Osteoblast (primary cell): ENCODE results near the gene SMARCC2. TPM values are rescaled to one million over a fixed set of nuclear protein-coding genes. Genes with fewer than 3 reads are reported as not detected.
"Not testable (repeated sequence)": the region's sequence is repeated elsewhere in the genome, so short reads cannot be mapped to it uniquely, and the experiment has no call there.

Experiments used
- DNase-seq: peaks from one replicate; pipeline ENCODE4 v3.0.0; 2011; ENCODE audit warnings: low spot score, mixed read lengths; ENCODE audit not compliant: insufficient read length; ENCODE audit errors: missing footprints
- H2AFZ ChIP-seq: 2 replicates; pipeline ENCODE4 v1.6.0; 2011; ENCODE audit warnings: mild to moderate bottlenecking, low read length
- H3K27ac ChIP-seq: 2 replicates; pipeline ENCODE4 v1.5.1; 2011; ENCODE audit warnings: mild to moderate bottlenecking, low read depth, low read length, moderate library complexity
- H3K27me3 ChIP-seq: 2 replicates; pipeline ENCODE4 v1.6.0; 2012; ENCODE audit warnings: mild to moderate bottlenecking, control low read depth, inconsistent platforms, low read length, moderate library complexity; ENCODE audit not compliant: insufficient read depth
- H3K36me3 ChIP-seq: 2 replicates; pipeline ENCODE4 v1.5.1; 2011; ENCODE audit warnings: mild to moderate bottlenecking, low read length, control low read depth, moderate library complexity; ENCODE audit not compliant: insufficient read depth
- H3K4me1 ChIP-seq: 2 replicates; pipeline ENCODE4 v1.5.1; 2011; ENCODE audit warnings: mild to moderate bottlenecking, low read length, control low read depth, moderate library complexity; ENCODE audit not compliant: insufficient read depth
- H3K4me2 ChIP-seq: 2 replicates; pipeline ENCODE4 v1.6.0; 2011; ENCODE audit warnings: mild to moderate bottlenecking, low read length; ENCODE audit not compliant: insufficient read depth
- H3K4me3 ChIP-seq: fragments of 200-600 bp; sonication (generic); 3 replicates; pipeline ENCODE4 v1.5.1; 2012; ENCODE audit warnings: mild to moderate bottlenecking, low read length, inconsistent platforms; ENCODE audit not compliant: insufficient read depth
- H3K79me2 ChIP-seq: 2 replicates; pipeline ENCODE4 v1.6.0; 2012; ENCODE audit warnings: mild to moderate bottlenecking, low read length, control low read depth, inconsistent platforms; ENCODE audit not compliant: insufficient read depth
- H3K9me3 ChIP-seq: 2 replicates; pipeline ENCODE4 v1.5.1; 2011; ENCODE audit warnings: low read depth, low read length, control low read depth
- H4K20me1 ChIP-seq: 2 replicates; pipeline ENCODE4 v1.6.0; 2012; ENCODE audit warnings: mild to moderate bottlenecking, low read length, control low read depth; ENCODE audit not compliant: insufficient read depth
- total RNA-seq: library from RNA; depleted of rRNA; stranded (reverse); fragments of >200 nt; gene quantifications from 2 replicates; pipeline ENCODE4 v1.2.3, GENCODE V29; 2012
- TF ChIP-seq, protein P1 (sequence below): IDR thresholded peaks from 2 replicates; pipeline ENCODE4 v1.5.1; 2011; ENCODE audit warnings: mild to moderate bottlenecking, low read depth, low read length, moderate library complexity; ENCODE audit errors: extremely low read depth

Gene SMARCC2
- total RNA-seq, 1 donor, result 65.9 TPM

DNA sequence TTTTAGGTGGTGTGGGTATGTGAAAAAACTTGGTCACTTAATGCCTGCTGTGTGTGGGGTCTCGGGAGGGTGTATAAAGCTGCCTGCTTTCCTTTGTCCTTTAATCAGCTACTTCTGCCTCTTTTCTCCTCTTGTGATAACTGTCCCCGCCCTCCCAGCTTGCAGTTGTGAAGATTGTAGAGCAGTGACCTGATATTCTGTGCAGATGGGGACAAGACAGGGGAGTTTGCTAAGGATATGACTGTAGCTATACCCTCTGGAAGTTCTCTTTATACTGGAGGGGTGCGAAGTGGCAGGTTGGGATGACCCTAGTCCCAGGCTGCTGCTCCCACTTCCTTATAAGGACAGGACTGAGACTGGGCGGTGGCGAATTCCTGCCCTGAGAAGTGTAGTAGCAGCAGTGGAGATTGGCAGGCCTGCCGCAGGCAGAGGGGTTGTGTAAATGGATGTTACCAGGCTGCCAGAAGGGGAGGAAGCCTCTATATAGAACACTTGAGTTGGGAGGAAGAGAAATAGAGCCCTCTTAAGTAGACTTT is 30.3 kb downstream of the SMARCC2 start:
- Histone ChIP-seq H3K4me1 (peaks cover 25% of the 10 kb centered on the region), H3K79me2 (peaks cover 40% of the 10 kb centered on the region), H3K9me3 (no peaks in the 10 kb centered on the region), H3K4me2 (peak overlapping the region; percentile 99), H3K27ac (peak overlapping the region; percentile 87), H3K27me3 (no peaks in the 10 kb centered on the region), H4K20me1 (peaks cover 44% of the 10 kb centered on the region), H3K4me3 (peak overlapping the region; percentile 92), H3K36me3 (peaks cover 60% of the 10 kb centered on the region), H2AFZ (no peak overlapping the region)
- TF ChIP-seq, protein P1, sequence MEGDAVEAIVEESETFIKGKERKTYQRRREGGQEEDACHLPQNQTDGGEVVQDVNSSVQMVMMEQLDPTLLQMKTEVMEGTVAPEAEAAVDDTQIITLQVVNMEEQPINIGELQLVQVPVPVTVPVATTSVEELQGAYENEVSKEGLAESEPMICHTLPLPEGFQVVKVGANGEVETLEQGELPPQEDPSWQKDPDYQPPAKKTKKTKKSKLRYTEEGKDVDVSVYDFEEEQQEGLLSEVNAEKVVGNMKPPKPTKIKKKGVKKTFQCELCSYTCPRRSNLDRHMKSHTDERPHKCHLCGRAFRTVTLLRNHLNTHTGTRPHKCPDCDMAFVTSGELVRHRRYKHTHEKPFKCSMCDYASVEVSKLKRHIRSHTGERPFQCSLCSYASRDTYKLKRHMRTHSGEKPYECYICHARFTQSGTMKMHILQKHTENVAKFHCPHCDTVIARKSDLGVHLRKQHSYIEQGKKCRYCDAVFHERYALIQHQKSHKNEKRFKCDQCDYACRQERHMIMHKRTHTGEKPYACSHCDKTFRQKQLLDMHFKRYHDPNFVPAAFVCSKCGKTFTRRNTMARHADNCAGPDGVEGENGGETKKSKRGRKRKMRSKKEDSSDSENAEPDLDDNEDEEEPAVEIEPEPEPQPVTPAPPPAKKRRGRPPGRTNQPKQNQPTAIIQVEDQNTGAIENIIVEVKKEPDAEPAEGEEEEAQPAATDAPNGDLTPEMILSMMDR, result no peak
- peak; percentile 93 for DNase-seq

DNA sequence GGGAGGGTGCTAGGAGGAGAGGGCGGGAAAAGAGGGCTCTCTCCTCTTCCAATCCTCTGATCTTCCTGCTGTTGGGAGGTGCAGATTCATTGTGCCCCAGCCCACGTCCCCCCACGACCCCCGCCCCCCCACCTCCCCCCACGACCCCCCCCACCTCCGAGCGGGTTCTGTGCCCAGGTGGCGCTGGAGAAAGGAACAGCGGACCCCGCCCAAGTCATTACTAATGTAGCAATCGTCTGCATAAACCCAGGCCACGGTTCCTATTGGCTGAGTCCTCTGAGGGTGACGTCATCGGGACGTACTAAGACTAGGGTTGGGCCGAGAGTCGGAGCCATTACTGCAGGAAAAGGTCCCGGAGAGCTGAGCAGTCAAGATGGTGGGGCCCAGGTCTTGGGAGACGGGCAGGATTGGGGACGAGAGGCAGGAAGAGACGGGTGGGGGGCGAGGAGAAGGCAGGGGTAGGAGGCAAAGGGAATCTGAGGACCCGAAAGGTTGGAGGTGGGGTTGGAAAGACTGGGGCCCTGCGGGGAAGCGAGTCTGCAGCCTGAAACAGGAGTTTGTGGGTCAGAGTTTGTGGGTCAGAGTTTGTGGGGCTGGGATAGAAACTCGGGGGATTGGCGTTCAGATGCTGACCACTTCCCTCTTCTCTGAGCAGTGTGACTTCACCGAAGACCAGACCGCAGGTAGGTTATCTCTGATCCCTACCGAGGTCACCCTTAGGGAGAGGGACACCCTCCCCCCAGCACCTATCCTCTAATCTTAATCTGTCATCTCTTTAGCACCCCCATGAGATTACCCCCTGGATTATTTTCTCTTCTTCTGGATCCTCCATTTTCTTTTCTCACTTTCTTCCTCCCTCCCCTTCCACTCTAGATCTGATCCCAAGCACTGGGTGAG is 31.0 kb downstream of the SMARCC2 start, which contains the start of gene MYL6:
Gene MYL6 (plus strand): TSS at position 331 of the 897 bp plus-strand sequence. CDS start 43 bp downstream, at position 374.
- no peaks in the 10 kb centered on the region for H3K9me3 ChIP-seq
- peak; percentile 97 for DNase-seq
- H2AFZ ChIP-seq, result peak within 1 kb of the TSS; percentile 86
- peak within 1 kb of the TSS; percentile 92 for H3K4me3 ChIP-seq
- H3K4me1 ChIP-seq, result peaks cover 28% of the 10 kb centered on the region
- H3K79me2 ChIP-seq, result peaks cover 46% of the 10 kb centered on the region
- no peaks in the 10 kb centered on the region for H3K27me3 ChIP-seq
- H4K20me1 ChIP-seq, result peaks cover 42% of the 10 kb centered on the region
- peaks cover 53% of the 10 kb centered on the region for H3K36me3 ChIP-seq
- H3K27ac ChIP-seq, result peak within 1 kb of the TSS; percentile 87
- H3K4me2 ChIP-seq, result peak within 1 kb of the TSS; percentile 99
- TF ChIP-seq, protein P1, result no peak

DNA sequence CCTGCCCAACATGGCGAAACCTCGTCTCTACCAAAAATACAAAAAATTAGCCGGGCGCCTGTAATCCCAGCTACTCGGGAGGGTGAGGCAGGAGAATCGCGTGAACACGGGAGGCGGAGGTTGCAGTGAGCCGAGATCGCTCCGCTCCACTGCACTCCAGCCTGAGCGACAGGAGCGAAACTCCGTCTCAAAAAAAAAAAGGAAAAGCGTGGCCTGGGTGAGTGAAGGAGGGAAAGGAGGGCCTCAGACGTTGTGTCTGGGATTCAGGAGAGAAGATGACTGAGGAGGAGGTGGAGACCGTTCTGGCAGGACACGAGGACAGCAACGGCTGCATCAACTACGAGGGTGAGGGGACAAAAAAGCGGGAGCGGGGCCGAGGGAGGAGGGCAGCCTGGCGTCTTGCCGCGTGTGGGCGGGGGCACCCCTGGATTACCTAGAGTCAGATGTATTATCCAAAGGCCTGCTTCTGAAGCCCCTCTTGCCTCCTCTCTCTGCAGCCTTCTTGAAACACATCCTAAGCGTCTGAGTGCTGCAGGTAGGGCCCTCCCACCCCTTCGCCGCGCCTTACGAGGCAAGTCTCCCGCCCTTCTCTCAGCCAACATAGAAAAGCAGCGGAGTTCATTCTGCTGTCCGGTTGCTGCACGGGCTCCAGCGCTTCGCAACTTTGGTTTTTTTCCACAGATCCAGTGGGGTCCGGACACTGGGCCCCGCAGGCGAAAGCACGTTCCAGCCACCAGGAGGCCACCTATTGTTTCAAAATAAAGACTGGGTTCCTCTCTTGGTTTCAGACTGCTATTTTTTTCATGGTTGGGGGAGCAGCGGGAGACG is 31.9 kb downstream of the SMARCC2 start:
- H3K79me2 ChIP-seq, result peaks cover 54% of the 10 kb centered on the region
- TF ChIP-seq, protein P1, result peak; percentile 74
- peak overlapping the region; percentile 92 for H3K4me3 ChIP-seq
- no peaks in the 10 kb centered on the region for H3K9me3 ChIP-seq
- peak overlapping the region; percentile 86 for H2AFZ ChIP-seq
- no peaks in the 10 kb centered on the region for H3K27me3 ChIP-seq
- peak; percentile 95 for DNase-seq
- H3K4me2 ChIP-seq, result peak overlapping the region; percentile 99
- H3K27ac ChIP-seq, result peak overlapping the region; percentile 73
- peaks cover 44% of the 10 kb centered on the region for H3K36me3 ChIP-seq
- peaks cover 36% of the 10 kb centered on the region for H4K20me1 ChIP-seq
- H3K4me1 ChIP-seq, result peaks cover 34% of the 10 kb centered on the region

DNA sequence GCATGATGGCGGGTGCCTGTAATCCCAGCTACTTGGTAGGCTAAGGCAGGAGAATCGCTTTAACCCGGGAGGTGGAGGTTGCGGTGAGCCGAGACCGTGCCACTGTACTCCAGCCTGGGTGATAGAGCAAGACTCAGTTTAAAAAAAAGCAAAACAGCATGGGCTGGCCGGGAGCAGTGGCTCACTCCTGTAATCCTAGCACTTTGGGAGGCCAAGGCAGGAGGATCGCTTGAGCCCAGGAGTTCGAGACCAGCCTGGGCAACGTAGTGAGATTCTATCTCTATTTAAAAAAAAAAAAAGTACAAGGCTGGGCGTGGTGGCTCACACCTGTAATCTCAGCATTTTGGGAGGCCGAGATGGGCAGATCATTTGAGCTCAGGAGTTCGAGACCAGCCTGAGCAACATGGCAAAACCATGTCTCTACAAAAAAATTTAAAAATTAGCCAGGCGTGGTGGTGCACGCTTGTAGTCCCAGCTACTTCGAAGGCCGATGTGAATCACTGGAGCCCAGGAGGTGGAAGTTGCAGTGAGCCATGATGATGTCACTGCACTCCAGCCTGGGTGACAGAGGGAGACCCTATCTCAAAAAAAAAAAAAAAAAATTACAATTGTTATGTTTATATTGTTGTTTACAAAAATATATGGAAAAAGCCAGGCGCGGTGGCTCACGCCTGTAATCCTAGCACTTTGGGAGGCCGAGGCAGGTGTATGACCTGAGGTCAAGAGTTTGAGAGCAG is 32.7 kb downstream of the SMARCC2 start:
- not testable (repeated sequence) for H3K27me3 ChIP-seq, H3K9me3 ChIP-seq, DNase-seq
- Histone ChIP-seq H3K4me1 (peaks cover 36% of the 10 kb centered on the region), H3K79me2 (peaks cover 50% of the 10 kb centered on the region), H3K4me2 (peak overlapping the region; percentile 99), H2AFZ (peak overlapping the region; percentile 86), H3K4me3 (peak overlapping the region; percentile 92), H3K27ac (peak overlapping the region; percentile 73), H4K20me1 (peaks cover 29% of the 10 kb centered on the region), H3K36me3 (peaks cover 37% of the 10 kb centered on the region)
